ENCODE results near the gene TMEM37.

The TMEM37 gene

DNA sequence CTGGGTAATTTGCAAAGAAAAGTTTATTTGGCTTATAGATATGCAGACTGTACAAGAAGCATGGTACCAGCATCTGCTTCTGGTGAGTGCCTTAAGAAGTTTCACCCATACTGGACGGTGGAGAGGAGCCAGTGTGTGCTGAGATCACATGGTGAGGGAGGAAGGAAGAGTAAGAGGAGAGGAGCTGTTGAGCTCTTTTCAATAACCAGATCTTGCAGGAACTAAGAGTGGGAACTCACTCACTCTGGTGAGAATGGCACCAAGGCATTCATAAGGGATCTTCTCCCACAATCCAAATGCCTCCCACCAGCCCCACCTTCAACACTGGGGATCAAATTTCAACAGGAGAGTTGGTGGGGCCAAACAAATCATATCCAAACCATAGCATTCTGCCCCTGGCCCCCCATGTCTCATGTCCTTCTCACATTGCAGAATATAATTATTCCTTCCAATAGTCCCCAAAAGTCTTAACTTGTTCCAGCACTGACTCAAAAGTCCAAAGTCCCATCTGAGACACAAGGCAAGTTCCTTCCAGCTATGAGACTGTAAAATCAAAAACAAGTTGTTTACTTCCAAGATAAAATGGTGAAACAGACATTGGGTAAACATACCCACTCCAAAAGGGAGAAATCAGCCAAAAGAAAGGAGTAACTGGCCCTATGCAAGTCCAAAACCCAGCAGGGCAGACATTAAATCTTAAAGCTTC, 11.7 kb upstream of the TMEM37 start:
- DNase-seq, result no peak

DNA sequence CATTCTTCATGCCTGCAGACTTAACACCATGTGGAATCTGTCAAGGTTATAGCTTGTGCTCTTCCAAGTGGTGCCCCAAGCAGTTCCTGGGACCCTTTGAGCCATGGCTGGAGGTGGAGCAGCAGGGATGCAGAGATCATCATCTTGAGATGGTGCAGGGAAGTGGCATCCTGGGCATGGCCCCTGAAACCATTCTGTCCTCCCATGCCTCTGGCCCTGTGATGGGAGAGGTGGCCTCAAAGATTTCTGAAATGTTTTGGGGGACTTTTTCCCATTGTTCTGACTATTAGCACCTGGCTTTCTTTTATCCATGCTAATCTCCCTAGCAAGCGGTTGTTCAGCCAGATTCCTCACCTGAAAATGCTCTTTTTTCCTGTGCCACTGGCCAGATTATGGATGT, 10.3 kb upstream of the TMEM37 start:
- no peak for DNase-seq

- no peak for DNase-seq
Measured at GRCh38 chr2:119421741-119422140, 9.9 kb upstream of the TMEM37 start.

GRCh38 chr2:119422360-119423107, 9.1 kb upstream of the TMEM37 start:
- no peak for DNase-seq

DNA sequence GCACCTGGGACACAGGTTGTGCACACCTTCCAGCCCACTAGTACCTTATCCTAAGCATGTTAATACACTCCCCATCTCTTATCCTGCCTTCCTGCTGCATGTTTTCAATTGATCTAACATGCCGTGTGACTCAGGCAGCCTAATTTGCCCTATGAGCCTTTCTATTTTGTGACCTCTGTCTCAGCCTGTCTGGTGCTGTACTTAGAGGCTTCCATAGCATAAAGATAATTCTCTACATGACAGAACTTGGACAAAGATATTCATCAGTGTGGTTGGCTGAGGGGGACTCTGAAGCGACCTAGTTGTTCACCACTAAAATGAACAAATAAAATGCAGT, 8.6 kb upstream of the TMEM37 start:
- no peak for DNase-seq

- DNase-seq, result no peak
Measured at GRCh38 chr2:119423811-119424210, 7.8 kb upstream of the TMEM37 start.

DNA sequence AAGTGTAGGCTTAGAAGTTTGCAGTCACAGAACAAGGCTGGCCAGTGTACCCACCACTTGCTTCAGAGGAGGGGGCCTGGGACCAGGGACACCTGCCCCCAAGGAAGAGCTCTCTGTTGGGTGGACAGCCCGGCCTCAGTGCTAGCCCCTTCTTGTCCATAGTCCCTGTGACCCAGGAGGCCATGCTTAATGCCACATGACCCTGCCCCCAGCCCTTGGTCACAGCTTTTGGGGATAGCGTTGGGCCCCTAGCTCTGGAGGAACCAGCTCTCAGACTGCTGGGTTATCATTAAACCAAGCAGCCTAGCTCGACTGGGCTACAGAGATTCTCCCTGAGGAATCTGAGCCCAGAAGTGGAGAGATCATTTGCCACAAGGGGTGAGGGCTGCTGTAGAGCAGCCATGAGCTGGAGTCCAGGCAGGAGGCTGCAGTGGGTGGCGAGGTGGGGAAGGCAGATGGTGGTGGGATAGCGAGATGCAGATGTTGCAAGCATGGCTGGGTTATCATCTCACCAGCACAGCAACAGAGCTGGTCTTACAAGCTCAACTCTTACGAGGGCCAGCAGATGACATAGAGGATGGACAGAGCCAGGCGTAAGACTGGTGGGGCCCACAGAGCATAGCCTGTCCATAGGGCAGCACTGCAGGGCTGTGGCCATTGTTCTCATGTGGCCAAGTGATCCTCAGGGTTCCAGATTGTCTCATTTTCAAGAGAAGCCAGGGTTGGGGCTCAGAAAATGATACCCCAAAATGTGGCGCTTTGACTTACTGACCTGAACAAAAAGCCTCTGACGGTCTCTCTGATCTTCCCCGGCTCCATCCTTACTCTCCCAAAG, 7.2 kb upstream of the TMEM37 start:
- DNase-seq, result no peak

DNA sequence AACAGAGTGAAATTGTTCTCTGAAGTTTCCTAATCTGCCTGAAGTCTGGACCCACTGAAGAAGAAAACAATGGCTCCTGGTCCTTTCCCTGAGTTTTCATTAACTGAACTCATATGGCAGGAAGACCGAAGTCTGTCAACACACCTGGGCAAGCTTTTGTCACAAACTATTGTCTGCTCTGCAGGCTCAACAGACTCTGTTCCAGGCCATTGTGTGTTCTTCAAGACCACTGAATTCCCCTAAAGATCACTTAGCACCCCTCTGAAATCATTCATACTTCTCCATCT, 6.6 kb upstream of the TMEM37 start:
- DNase-seq, result no peak

DNA sequence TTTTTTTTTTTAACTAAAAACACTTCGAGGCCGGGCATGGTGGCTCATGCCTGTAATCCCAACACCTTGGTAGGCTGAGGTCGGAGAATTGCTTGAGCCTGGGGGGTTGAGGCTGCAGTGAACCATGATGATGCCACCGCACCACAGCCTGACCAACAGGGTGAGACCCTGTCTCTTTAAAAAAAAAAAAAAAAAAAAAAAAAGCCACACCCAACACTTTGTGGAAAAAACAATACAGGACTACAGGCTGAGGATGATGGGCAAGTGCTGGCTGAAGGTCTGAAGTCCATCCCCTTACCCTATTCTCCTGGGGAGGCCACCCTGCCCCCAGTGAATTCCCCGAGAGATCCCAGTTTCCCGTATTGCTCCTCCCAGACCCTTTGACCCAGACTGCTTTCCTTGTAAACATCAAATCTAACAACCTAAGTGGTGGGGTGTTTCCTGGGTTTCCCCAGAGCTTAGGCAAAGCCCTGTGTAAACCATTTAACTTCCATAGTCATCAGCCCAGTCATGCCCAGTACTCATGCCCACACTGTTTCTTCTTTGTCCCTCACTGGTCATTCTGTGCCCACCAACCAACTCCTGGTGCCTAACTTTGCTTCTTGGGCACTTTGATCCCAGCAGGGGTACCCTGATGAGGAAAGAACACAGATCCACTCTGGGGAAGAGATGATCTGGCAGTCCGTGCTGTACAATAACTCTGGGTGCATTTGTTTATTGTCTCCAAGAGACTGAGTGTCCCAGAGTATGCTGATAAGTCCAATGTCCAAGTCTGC, 5.8 kb upstream of the TMEM37 start:
- DNase-seq, result no peak

DNA sequence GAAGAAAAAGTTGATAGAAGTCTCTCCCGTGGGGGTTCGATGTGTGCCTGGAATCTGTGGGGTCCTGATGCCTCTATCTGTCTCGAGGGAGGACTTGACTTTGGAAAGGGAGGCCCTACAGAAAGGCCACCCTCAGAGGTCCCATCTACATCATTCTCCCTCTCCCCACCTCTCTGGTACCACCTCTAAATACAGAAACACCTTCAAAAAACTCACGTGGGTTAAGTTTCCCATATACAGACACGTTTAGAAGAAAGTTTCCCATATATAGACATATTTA, 5.3 kb upstream of the TMEM37 start:
- DNase-seq, result no peak

- DNase-seq, result no peak
Measured at GRCh38 chr2:119426801-119427395, 4.8 kb upstream of the TMEM37 start.

GRCh38 chr2:119427756-119428155, 3.9 kb upstream of the TMEM37 start:
- DNase-seq, result peak; percentile 30

DNA sequence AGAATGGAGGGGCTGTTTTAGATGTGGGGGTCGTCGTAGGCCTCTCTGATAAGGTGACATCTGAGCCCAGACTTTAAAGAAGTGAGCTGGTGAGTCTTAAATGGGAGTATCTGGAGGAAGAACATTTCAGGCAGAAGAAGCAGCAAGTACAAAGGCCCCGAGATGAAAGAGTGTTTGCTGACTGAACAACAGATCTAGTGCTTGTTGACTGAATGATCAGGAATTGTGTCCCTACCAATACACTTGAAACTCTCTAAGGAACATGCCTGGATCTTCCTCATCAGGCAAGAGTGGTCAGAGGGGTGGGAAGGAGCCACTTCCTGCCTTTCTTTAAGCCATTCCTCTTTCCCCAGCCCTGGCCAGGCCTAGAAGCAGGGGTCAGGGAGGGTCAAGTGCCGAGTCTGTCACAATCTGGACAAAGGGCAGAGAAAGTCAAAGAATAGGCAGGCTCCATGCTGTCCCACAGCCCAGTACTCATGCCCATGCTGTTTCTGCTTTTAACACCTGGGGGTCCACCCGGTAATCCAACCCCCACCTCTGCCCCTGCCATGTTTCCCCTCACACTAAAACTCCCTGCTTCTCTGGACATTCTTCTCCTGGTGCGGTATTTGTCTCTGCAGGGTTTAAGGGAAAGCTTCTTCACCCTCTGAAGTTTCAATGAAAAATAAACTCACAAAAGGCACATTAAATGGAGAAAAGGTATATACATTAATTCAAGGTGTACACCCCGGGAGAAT, 3.0 kb upstream of the TMEM37 start:
- peak; percentile 19 for DNase-seq

DNA sequence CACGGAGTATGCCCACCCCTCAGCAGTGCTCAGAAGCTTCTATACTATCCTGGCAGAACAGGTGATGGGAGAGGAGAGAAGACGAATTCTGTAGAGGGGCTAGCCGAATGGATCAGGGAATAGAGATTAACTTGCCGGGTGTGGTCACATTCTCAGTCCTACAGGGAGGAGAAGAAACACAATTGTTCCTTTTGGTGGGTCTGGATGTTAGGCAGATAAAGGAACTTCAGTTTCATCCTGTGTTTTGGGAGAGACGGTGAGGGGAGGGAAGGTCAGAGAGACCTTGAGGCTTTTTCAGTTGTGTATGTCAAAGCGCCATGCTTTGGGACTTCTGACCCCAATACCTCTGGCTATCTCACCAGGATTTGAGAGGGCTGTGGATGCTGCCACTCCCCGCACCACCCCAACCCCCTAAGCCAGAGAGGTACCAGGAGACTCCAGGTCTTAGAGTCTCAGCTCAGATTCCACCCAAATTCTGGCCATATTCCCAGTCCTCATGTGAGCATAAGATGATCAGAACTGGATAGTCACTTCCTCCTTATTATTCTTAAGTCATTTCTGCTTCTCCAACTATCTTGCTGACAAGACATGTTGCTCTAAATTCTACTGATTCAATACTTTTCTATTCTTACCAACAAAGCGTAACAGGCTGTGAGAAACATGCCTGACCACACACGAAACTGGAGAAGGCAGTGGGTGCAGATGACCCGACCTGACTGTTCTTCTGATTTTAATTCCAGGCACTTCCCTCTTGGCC, 2.3 kb upstream of the TMEM37 start:
- DNase-seq, result peak; percentile 13

DNA sequence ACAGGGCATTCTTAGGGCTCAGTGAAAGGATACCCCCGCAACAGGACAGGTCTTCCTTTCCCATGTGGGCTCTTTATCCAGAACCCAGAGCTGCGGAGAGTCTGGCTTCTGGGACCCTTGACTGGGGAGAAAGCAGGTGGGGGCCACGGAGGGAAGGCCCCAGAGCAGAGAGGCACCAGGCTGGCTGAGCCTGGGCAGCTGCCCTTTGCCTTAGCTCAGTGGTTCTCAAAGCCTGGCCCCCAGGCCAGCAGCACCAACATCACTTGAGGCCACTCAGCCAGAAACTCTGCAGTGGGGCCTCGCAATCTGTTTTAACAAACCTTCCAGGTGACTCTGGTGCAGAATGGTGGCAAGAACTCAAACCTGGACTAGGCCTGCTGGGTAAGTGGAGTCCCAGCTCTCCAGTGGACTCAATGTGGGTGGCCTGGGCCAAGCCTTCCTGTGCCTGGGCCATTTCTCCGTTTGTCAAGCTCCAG, 1.6 kb upstream of the TMEM37 start:
- peak; percentile 44 for DNase-seq

GRCh38 chr2:119431976-119432850, 559 bp downstream of the TMEM37 start:
- DNase-seq, result no peak

- no peak for DNase-seq
Measured at GRCh38 chr2:119432851-119433522, 1.3 kb downstream of the TMEM37 start.

GRCh38 chr2:119433636-119434327, 2.1 kb downstream of the TMEM37 start:
- no peak for DNase-seq

- DNase-seq, result no peak
Measured at GRCh38 chr2:119434664-119435063, 3.0 kb downstream of the TMEM37 start.
